HG03108 (cell line): Measurements from ENCODE around the gene PRRX2.
"Not testable (repeated sequence)": the region's sequence is repeated elsewhere in the genome, so short reads cannot be mapped to it uniquely, and the experiment has no call there.

ENCODE experiments used
- ATAC-seq: cut with Tn5 transposase; IDR thresholded peaks from one replicate; pipeline ENCODE4 v1.9.1; 2021; ENCODE audit warnings: moderate library complexity; ENCODE audit not compliant: unreplicated experiment

Gene PRRX2

DNA sequence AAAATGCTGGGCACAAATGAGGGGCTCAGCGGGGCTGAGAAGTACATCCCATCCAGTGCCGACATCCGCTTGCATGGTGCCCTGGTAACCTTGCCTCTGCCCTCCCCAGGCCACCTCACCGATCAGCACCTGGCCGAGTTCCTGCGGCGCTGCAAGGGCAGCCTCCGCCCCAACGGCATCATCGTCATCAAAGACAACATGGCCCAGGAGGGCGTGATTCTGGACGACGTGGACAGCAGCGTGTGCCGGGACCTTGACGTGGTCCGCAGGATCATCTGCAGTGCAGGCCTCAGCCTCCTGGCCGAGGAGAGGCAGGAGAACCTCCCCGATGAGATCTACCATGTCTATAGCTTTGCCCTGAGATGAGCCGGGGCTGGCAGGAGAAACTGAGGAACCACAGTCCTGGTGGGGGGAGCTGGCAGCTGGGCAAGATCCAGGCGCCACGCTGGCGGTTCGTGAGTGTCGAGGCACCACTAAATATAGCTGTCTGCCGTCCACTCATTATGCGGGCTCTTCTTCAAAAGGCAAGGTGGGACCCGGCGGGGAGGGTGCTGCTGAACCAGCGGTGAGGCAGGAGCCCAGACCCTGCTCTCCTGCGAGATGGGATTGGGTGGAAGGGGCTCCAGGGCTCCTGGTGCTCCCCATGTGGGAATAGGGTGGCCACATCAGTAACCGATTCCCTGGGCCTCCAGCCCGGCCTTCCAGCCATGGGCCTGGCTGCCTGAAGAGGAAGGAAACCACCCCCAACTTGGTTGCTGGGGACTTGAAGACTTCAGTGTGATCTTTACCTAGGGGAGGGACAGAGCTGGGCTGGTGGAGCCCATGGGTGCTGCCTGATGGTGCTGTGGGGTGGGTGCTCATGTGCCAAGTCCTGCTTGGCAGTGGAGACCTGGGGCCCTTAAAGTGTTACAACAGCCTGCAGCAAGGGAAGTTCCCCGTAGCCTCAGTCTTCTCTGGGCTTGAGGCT lies 30.1 kb upstream of the PRRX2 start:
- no peak for ATAC-seq

- ATAC-seq, result not testable (repeated sequence)
Observed at GRCh38 chr9:129636343-129636742, 29.1 kb upstream of the PRRX2 start.

- no peak for ATAC-seq
Observed at GRCh38 chr9:129637102-129637501, 28.3 kb upstream of the PRRX2 start.

DNA sequence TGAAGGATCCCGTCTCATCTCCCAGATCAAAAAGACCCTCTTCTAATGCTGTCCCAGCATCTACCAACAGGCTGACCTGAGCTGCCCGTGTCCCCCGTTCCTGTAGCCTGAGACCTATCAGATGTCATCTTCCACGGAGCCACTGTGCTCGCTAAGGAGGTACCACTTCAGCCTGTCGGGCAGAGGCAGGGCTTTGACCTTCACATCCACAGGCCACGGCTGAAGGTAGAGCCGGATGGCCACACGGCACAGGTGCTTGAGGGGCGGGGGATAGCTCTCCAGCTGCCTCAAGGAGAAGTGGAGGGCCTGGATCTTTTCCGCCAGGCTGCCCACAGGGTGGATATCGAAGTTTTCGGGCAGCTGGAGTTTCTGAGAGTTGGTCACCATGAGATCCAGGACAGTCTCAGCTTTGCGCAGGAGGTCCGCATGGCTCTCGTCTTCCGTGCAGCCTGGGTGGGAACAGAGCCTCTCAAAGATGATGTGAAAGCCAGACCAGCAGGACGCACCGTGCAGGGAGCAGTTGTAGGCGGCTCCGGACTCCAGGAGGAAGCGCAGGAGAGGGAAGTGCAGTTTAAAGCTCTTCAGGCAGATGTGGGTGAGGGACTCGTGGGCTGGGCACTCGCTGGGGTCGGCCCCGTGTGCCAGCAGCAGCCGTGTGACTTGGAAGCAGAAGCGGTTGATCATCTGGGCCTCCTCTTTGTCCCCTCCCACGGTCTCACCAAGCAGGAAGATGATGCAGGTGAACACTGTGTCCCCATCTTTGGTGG lies 27.6 kb upstream of the PRRX2 start:
- no peak for ATAC-seq

DNA sequence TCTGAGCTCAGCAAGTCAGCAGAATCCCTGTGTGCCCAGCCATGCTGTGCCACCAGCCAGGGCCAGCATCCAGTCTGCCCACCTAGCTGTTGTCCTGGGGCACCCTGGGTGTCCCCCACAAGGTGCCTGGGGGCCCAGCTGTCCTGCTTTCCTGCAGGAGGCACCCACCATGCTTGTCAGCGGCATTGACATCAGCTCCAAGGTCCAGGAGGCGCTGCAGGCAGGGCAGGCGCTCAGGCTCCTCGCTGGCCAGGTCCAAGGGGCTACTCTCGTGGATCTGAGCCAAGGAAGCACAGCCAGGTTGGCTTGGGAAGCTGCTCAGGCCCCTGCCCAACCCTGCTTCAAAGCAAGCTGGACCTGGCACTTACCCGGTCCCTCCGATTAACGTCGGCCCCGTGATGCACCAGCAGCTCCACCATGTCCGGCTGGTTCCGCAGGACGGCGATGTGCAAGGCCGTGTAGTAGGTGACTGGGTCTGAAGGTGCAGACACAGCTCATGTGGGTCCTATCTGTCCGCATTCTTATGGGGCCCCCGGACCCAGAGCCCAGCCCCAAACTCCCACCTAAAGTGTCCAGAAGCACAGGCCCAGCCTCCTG lies 26.3 kb upstream of the PRRX2 start:
- ATAC-seq, result no peak

- ATAC-seq, result no peak
Observed at GRCh38 chr9:129639756-129640085, 25.7 kb upstream of the PRRX2 start.

DNA sequence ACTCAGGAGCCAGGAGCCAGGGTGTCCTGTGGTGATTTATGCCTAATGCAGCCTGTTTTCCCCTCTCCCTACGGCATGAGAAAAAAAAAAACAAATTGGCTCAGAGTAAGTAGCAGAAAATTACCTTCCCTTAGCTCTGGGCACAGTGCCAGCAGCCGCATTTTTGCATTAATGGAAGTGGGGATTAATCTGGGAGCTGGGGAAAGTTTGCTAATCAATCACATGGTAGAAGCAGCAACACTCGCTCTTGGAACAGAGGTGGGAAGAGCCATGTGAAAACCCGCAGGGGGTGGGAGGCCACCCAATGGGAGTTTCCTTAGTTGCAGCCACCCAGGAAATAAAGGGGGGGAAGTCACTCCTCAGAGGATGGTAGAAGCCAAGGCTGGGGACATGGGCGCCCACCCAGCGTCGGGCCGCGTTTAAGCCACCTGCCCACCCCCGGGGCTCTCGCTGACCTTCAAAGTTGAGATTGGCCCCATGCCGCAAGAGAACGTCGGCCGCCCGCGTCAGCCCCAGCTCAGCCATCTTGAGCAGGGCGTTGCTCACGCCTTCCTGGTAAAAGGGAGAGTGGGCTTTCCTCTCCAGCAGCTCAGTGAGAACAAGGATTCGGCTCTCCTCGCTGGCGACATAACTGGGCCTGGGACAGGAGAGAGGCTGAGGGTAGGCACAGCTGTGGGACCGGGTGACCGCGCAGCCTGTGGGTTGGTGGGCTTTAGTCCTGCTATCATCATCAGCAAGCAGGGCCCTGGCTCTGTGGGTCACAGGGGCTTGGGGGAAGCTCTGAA lies 25.2 kb upstream of the PRRX2 start:
- ATAC-seq, result no peak

DNA sequence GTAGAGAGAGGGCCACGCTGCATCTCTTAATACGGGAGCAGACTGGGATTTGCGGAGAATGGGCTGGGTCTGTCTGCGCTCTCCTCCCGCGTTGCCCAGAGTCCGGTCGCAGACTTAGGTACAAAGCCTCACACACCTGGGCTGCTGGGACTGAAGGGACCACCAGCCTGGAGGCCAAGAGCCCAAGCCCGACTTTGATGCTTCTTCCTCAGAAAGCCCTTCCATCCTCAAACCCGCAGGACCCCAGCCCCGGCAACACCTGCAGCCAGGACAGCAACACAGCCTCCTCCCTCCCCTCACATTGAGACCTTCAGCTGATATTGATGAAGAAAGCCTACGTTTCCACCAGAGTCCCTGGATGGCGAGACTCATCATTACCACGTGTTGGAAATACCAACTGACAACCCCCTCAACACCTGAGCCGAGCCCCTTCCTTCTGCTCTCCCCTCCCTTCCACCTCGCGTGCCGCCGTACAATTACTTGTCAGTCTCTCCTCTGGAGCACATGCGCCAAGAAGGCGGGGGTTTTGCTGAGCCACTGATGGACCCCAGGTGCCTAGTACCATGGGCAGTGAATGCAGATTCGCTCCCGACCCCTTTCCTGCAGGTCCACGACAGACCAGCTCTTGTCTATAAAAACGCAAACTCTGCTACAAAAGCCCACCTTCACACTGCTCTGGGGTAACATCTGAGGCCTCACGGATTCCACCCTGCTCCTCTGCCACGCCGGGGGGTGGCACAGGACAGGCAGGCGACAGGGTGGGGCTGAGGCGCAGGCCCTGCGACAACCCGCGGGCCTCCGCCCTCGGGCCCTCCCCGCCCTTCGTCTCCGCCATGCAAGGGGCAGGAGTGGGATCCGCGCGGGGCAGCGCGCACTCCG lies 24.3 kb upstream of the PRRX2 start:
- no peak for ATAC-seq

DNA sequence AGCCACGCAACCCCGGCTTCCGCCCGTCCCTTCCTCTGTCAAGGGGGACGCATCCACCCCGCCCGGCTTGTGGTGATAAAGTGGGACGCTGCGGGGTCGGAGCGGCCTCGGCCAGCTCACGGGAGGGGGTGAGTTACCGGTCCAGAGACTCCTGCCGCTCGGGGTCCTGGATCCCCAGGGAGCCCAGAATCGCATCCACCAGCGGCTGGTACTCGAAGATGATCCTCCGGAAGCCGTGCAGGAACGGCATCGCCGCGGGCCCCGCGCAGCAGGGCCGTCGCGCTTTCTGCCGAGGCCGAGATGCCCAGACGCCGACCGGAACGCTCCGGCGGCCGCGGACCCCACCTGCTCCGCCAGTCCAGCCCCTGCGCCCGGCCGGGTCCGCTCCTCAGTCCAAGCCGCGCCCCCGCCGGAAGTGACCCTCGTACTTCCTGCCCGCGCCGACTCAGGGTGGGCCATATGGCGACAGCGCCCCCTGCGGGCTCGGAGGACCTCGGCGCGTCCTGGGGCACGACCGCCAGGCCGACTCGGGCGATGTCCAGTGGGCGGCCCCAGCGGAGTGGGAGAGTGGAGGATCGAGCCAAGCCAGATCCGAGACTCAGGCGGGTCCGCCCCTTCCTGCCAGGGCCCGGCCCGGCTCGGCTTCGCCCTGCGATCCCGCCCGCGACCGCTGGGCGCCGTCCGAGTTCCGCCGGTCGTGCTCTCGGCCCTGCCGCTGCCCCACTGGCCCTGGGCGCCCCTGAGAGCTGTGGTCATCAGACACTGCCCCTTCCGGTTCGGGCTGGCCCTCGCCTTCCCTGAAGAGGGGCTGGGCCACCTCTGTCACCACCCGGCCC lies 23.5 kb upstream of the PRRX2 start, which contains the start of gene ASB6:
Gene ASB6 (minus strand): TSS at position 402 of the 836 bp plus-strand sequence. CDS start 152 bp downstream, at position 250.
- ATAC-seq, result peak; percentile 88

DNA sequence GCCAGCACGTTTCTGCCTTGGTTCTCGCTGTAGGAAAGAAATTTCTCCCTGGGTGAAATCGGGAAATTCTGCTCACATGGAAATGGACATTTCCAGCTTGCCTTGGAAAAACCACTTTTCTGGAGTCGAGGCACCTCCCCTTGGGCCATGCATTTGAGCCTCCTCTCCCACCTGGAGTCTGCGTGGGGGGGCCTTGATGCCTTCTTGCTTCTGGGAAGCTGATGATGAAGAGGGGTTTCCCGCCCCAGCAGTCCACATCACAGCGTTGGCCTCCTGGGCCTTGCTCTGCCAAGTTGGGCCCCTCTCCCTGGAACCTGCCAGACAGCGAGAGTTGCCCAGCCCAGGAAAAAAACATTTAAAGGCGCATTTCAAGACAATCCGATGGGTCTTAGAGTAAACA lies 21.7 kb upstream of the PRRX2 start:
- no peak for ATAC-seq

DNA sequence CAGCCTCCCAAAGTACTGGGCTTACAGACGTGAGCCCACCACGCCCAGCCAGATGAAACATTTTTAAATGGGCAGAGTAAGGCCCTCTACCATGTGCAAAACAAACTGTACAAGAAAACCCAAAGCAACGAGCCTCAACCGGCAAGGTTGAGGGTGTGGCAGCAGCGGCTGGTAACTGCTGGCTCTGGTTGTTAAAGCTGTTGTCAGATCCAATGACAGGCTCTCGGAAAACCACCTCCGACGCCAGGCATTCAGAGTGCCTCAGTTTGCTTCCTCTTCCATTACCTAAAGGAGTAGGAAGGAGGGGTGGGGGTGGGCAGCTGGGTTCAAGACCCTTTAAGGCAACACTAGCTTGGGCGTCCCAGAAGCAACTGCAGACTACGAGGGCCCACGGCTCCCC lies 21.1 kb upstream of the PRRX2 start:
- ATAC-seq, result no peak

- no peak for ATAC-seq
Observed at GRCh38 chr9:129644902-129645301, 20.5 kb upstream of the PRRX2 start.

DNA sequence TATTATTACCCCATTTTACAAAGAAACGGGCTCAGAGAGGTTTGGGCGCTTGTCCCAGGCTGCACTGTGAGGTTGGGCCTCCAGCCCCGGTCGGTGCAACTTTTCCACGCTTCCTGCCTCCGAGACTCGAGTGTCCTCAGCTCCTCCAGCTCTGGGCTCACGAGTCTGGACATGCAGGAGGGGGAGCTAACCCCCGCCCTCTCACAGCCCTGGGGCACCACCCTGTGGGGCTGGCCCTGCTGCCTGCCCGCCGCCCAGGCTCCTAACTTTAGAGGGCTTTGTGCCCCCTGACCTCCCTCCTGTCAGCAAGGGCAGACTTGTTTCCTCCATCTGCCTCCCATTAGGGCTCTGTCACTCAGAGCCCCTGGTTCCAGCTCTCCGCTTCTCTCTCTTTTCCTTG lies 19.2 kb upstream of the PRRX2 start:
- no peak for ATAC-seq

DNA sequence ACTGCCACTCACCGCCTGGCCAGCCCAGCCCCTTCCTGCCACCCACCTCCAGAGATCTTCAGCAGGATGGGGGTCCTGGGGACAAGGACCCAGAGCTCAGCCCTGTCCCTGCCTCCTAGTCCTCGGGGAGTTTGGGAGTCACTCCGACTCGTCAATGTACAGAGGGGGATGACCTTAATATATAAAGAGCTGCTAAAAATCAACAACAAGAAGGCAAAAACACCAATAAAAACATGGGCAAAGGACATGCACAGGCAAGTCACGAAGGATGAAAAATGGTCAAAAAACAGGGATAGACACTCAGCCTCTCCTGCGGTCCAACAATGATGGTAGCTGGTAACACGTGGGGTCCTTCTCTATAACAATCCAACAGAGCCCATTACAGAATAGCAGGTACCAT lies 18.8 kb upstream of the PRRX2 start:
- ATAC-seq, result no peak

DNA sequence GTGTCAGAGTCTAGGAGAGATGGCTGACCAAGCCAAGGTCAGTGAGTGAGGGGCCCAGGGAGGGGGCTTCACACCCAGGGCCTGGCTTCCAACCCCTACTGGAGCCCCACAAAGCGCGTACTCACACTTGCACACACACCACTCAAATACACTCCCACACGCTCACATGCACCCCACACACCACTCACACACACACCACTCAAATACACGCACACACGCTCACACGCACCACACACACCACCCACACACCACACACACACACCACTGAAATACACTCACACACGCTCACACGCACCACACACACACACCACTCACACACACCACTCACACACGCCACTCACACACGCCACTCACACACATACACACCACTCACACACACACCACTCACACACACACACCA lies 17.8 kb upstream of the PRRX2 start:
- no peak for ATAC-seq

- ATAC-seq, result no peak
Observed at GRCh38 chr9:129648092-129648763, 17.2 kb upstream of the PRRX2 start.

GRCh38 chr9:129648764-129649115 lies 16.7 kb upstream of the PRRX2 start:
- no peak for ATAC-seq
